HCT116 (cell line): ENCODE results near the gene PALB2. TPM values are rescaled to one million over a fixed set of nuclear protein-coding genes. Genes with fewer than 3 reads are reported as not detected.
A peak's percentile ranks its signal among the peaks of the same experiment; 100 is the strongest.

ENCODE experiments used
- ATAC-seq: fragments of 200-7000 bp; cut with Tn5 transposase; 2 replicates; pipeline ENCODE4 v1.9.1; 2020; ENCODE audit warnings: mild to moderate bottlenecking, moderate library complexity
- BruUV-seq: library from RNA; stranded (reverse); fragments of 400-500 nt; replicated peaks from 2 replicates; lab custom pipeline; 2021; lab: Mats Ljungman, UMichigan
- CTCF ChIA-PET: fragments of 300-600 bp; sonication (Branson Sonifier 250); formaldehyde crosslinking; loops from one replicate; lab custom pipeline; 2021; ENCODE audit warnings: antibody characterized with exemption; lab: Charles Lee
- POLR2A ChIA-PET: fragments of 300-600, 350-600 bp; sonication (Branson Sonifier 250); formaldehyde crosslinking; loops from one replicate; lab custom pipeline; 2021; ENCODE audit warnings: antibody characterized with exemption; lab: Charles Lee
- RAD21 ChIA-PET, 2 experiments: fragments of 300-600 bp; sonication (Branson Sonifier 250); formaldehyde crosslinking; loops; one replicate each; lab custom pipeline; 2023; ENCODE audit warnings: low total read pairs in 2 of 2; ENCODE audit not compliant: uncharacterized antibody in 2 of 2, unreplicated experiment in 2 of 2, low non-redundant PET in 1 of 2; lab: Charles Lee
- DNase-seq: peaks from one replicate; pipeline ENCODE4 v3.0.0-alpha.2; 2010; ENCODE audit warnings: low read depth, low spot score
- H2AFZ ChIP-seq: fragments of 200-600 bp; shearing (Covaris generic), sonication (generic); 2 replicates; pipeline ENCODE4 v1.6.1; 2017; ENCODE audit warnings: low read depth, mixed run types, mixed read lengths, antibody characterized with exemption, low read length; ENCODE audit not compliant: poor library complexity, severe bottlenecking
- H3K27ac ChIP-seq: 2 replicates; pipeline ENCODE4 v1.5.1; 2012; ENCODE audit warnings: low read depth, low read length
- H3K27me3 ChIP-seq: fragments of 200-600 bp; sonication (generic); 2 replicates; pipeline ENCODE4 v1.6.1; 2016; ENCODE audit warnings: mixed run types, low read length, mixed read lengths; ENCODE audit not compliant: insufficient read depth
- H3K36me3 ChIP-seq, 2 experiments: fragments of 200-500 bp in 1 of 2; fragments of 200-600 bp in 1 of 2; sonication (Bioruptor generic) in 1 of 2; sonication (generic) in 1 of 2; 2 replicates each; pipeline versions ENCODE4 v1.5.1 to v1.6.1; 2014 to 2016; ENCODE audit warnings: low read length in 2 of 2, inconsistent platforms in 1 of 2, mixed read lengths in 1 of 2, mixed run types in 1 of 2; ENCODE audit not compliant: insufficient read depth in 2 of 2, control insufficient read depth in 1 of 2
- H3K4me1 ChIP-seq, 2 experiments: fragments of 200-600 bp in 1 of 2; sonication (generic) in 1 of 2; 2 replicates each; pipeline versions ENCODE4 v1.5.1 to v1.6.1; 2012 to 2017; ENCODE audit warnings: low read length in 2 of 2, inconsistent platforms in 1 of 2, mild to moderate bottlenecking in 1 of 2, mixed read lengths in 1 of 2, mixed run types in 1 of 2, moderate library complexity in 1 of 2; ENCODE audit not compliant: insufficient read depth in 2 of 2, control insufficient read depth in 1 of 2
- H3K4me2 ChIP-seq: fragments of 200-600 bp; sonication (generic); 2 replicates; pipeline ENCODE4 v1.6.1; 2017; ENCODE audit warnings: mixed run types, low read length, mixed read lengths
- H3K4me3 ChIP-seq, 2 experiments: fragments of 200-600 bp in 1 of 2; sonication (generic) in 1 of 2; replicated peaks in 1 of 2; 2 replicates each; pipeline ENCODE4 v1.5.1; 2011 to 2016; ENCODE audit warnings: low read length in 2 of 2, control low read depth in 1 of 2, low read depth in 1 of 2, mild to moderate bottlenecking in 1 of 2, mixed read lengths in 1 of 2, mixed run types in 1 of 2
- H3K79me2 ChIP-seq: fragments of 200-600 bp; sonication (generic); 2 replicates; pipeline ENCODE4 v1.6.1; 2017; ENCODE audit warnings: mild to moderate bottlenecking, mixed run types, low read length, moderate library complexity, mixed read lengths; ENCODE audit not compliant: insufficient read depth
- H3K9ac ChIP-seq: fragments of 200-600 bp; sonication (generic); 2 replicates; pipeline ENCODE4 v1.6.1; 2016; ENCODE audit warnings: low read length, mixed read lengths
- H3K9me2 ChIP-seq: fragments of 200-600 bp; sonication (generic), shearing (Covaris generic); 2 replicates; pipeline ENCODE4 v1.6.1; 2017; ENCODE audit warnings: mixed run types, mild to moderate bottlenecking, moderate library complexity; ENCODE audit not compliant: insufficient read depth
- H3K9me3 ChIP-seq, 2 experiments: fragments of 200-500 bp in 1 of 2; fragments of 200-600 bp in 1 of 2; sonication (Bioruptor generic) in 1 of 2; sonication (generic) in 1 of 2; 2 replicates each; pipeline ENCODE4 v1.6.1; 2014 to 2017; ENCODE audit warnings: low read length in 2 of 2, mixed read lengths in 2 of 2, inconsistent platforms in 1 of 2, low read depth in 1 of 2, mild to moderate bottlenecking in 1 of 2, mixed run types in 1 of 2, moderate library complexity in 1 of 2; ENCODE audit not compliant: control insufficient read depth in 1 of 2, insufficient read depth in 1 of 2
- H4K20me1 ChIP-seq: fragments of 200-600 bp; sonication (generic), shearing (Covaris generic); 2 replicates; pipeline ENCODE4 v1.6.1; 2017; ENCODE audit warnings: mixed run types, mild to moderate bottlenecking, moderate library complexity; ENCODE audit not compliant: insufficient read depth
- CEBPB ChIP-seq: IDR thresholded peaks from 2 replicates; pipeline ENCODE4 v1.6.1; 2012; ENCODE audit warnings: low read depth
- CTCF ChIP-seq, 3 experiments: fragments of 200-600 bp in 1 of 3; sonication (generic) in 1 of 3; IDR thresholded peaks in 2 of 3; conservative IDR thresholded peaks in 1 of 3; 2 replicates each; pipeline ENCODE4 v1.5.1; 2012 to 2017; ENCODE audit warnings: low read depth in 2 of 3, low read length in 2 of 3, antibody characterized with exemption in 1 of 3, borderline replicate concordance in 1 of 3, control low read depth in 1 of 3, mild to moderate bottlenecking in 1 of 3, mixed read lengths in 1 of 3, mixed run types in 1 of 3, moderate library complexity in 1 of 3; ENCODE audit not compliant: insufficient read depth in 1 of 3
- EGR1 ChIP-seq: IDR thresholded peaks from 2 replicates; pipeline ENCODE4 v1.6.1; 2012; ENCODE audit warnings: low read depth
- FOSL1 ChIP-seq: IDR thresholded peaks from 2 replicates; pipeline ENCODE4 v1.6.1; 2012; ENCODE audit warnings: low read depth
- MAX ChIP-seq: IDR thresholded peaks from 2 replicates; pipeline ENCODE4 v1.6.1; 2012
- POLR2A ChIP-seq: IDR thresholded peaks from 2 replicates; pipeline ENCODE4 v1.7.0; 2011; ENCODE audit warnings: borderline replicate concordance; ENCODE audit not compliant: insufficient read depth, insufficient read length; ENCODE audit errors: extremely low read depth
- POLR2AphosphoS5 ChIP-seq: IDR thresholded peaks from 2 replicates; pipeline ENCODE4 v1.6.1; 2011; ENCODE audit warnings: mild to moderate bottlenecking, low read depth, low read length, moderate library complexity
- RAD21 ChIP-seq: IDR thresholded peaks from 2 replicates; pipeline ENCODE4 v1.6.1; 2012; ENCODE audit warnings: low read depth, mild to moderate bottlenecking
- SIN3A ChIP-seq: IDR thresholded peaks from 2 replicates; pipeline ENCODE4 v1.6.1; 2012; ENCODE audit warnings: low read depth
- YY1 ChIP-seq: IDR thresholded peaks from 2 replicates; pipeline ENCODE4 v1.6.1; 2011; ENCODE audit warnings: low read length, low read depth, moderate library complexity, mild to moderate bottlenecking; ENCODE audit not compliant: insufficient replicate concordance; ENCODE audit errors: extremely low read depth
- ZFX ChIP-seq: fragments of 450-650 bp; IDR thresholded peaks from 2 replicates; pipeline ENCODE4 v1.6.1; 2017
- ZNF274 ChIP-seq: fragments of 200-500 bp; sonication (Bioruptor generic); IDR thresholded peaks from 2 replicates; pipeline ENCODE4 v1.6.1; 2014; ENCODE audit warnings: mild to moderate bottlenecking, low read depth, low read length, inconsistent platforms
- intact Hi-C: fragments of 100-400 bp; cut with micrococcal nuclease; formaldehyde crosslinking; loops from 2 replicates; pipeline ENCODE4 v1.10.0; 2022
- total RNA-seq: library from RNA; stranded (reverse); gene quantifications from one replicate; pipeline ENCODE4 v1.2.1, GENCODE V29; 2021; ENCODE audit not compliant: unreplicated experiment
- TF ChIP-seq, protein P1 (sequence below): IDR thresholded peaks from 2 replicates; pipeline ENCODE4 v1.6.1; 2011; ENCODE audit warnings: mild to moderate bottlenecking, low read length, moderate library complexity; ENCODE audit not compliant: insufficient replicate concordance; ENCODE audit errors: extremely low read depth
- TF ChIP-seq, protein P2 (sequence below): IDR thresholded peaks from 2 replicates; pipeline ENCODE4 v1.6.1; 2012

Gene PALB2
- total RNA-seq, 1 experiment from 2014 or later, result 15.6 TPM

- 0 out of 2 replicates have a peak overlapping the region, but pooled peaks have one; percentile 22 for H3K27ac ChIP-seq
- no TSS peak for BruUV-seq
- no peaks in the 10 kb centered on the region for H3K9me3 ChIP-seq
- H3K27me3 ChIP-seq, result no peaks in the 10 kb centered on the region
- no peaks in the 10 kb centered on the region for H4K20me1 ChIP-seq
- RAD21 ChIA-PET, result no interaction called here
- H3K9ac ChIP-seq, result no peak overlapping the region
- H3K79me2 ChIP-seq, result peaks cover 75% of the 10 kb centered on the region
- peaks cover 59 to 65% of the 10 kb centered on the region in 2 experiments for H3K36me3 ChIP-seq
- POLR2A ChIA-PET, result no interaction called here
- H2AFZ ChIP-seq, result no peak overlapping the region
- intact Hi-C loops, result no loop called here
- no peaks in the 10 kb centered on the region for H3K9me2 ChIP-seq
- H3K4me2 ChIP-seq, result no peak overlapping the region
- peaks cover 5 to 11% of the 10 kb centered on the region in 2 experiments for H3K4me1 ChIP-seq
- CTCF ChIA-PET, result no interaction called here
- TF ChIP-seq FOSL1 (no peak), ZFX (no peak), EGR1 (no peak), POLR2AphosphoS5 (no peak), YY1 (no peak), POLR2A (no peak), ZNF274 (no peak), MAX (no peak), SIN3A (no peak), CTCF (IDR thresholded peaks at IDR 0.05 in 2 of 3, conservative IDR thresholded peaks at IDR 0.05 in 1 of 3; ENCODE audit: borderline replicate concordance in 1 of 3, insufficient read depth in 1 of 3, low read depth in 2 of 3, low read length in 2 of 3) (no peak), RAD21 (no peak), CEBPB (no peak)
- TF ChIP-seq, protein P1, sequence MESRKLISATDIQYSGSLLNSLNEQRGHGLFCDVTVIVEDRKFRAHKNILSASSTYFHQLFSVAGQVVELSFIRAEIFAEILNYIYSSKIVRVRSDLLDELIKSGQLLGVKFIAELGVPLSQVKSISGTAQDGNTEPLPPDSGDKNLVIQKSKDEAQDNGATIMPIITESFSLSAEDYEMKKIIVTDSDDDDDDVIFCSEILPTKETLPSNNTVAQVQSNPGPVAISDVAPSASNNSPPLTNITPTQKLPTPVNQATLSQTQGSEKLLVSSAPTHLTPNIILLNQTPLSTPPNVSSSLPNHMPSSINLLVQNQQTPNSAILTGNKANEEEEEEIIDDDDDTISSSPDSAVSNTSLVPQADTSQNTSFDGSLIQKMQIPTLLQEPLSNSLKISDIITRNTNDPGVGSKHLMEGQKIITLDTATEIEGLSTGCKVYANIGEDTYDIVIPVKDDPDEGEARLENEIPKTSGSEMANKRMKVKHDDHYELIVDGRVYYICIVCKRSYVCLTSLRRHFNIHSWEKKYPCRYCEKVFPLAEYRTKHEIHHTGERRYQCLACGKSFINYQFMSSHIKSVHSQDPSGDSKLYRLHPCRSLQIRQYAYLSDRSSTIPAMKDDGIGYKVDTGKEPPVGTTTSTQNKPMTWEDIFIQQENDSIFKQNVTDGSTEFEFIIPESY, result no peak
- TF ChIP-seq, protein P2, sequence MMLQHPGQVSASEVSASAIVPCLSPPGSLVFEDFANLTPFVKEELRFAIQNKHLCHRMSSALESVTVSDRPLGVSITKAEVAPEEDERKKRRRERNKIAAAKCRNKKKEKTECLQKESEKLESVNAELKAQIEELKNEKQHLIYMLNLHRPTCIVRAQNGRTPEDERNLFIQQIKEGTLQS, result no peak
- no peak overlapping the region for H3K4me3 ChIP-seq
- DNase-seq (no peak), ATAC-seq (no peak)
These were observed 79.5 kb downstream of the PALB2 start for GRCh38 chr16:23561586-23561985.
